Colon (tissue), 2 donors: Measurements from ENCODE around the gene SLC6A11.

Experiments
- FAIRE-seq: peaks from 2 replicates; lab custom pipeline; 2012; peaks lifted over from hg19 to GRCh38; lab: Jason Lieb, UNC
- donor health status: control.
- donor health status: control.

SLC6A11 gene

DNA sequence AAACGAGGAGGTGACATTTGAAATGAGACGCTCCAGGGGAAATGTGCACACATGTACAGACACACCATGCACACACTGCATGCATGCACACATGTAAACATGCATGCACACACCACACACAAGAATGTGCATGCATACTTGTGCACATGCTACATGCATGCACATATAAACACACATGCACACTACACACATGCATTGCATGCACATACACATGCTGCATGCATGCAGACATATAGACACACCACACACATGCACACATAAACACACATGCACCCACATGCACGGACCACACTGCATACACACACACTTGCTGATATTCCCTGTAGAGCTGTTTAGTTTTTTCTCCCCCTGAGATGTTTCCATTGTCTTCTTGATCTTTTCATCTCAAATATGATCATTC lies 138.7 kb downstream of the SLC6A11 start:
- FAIRE-seq: no peak

DNA sequence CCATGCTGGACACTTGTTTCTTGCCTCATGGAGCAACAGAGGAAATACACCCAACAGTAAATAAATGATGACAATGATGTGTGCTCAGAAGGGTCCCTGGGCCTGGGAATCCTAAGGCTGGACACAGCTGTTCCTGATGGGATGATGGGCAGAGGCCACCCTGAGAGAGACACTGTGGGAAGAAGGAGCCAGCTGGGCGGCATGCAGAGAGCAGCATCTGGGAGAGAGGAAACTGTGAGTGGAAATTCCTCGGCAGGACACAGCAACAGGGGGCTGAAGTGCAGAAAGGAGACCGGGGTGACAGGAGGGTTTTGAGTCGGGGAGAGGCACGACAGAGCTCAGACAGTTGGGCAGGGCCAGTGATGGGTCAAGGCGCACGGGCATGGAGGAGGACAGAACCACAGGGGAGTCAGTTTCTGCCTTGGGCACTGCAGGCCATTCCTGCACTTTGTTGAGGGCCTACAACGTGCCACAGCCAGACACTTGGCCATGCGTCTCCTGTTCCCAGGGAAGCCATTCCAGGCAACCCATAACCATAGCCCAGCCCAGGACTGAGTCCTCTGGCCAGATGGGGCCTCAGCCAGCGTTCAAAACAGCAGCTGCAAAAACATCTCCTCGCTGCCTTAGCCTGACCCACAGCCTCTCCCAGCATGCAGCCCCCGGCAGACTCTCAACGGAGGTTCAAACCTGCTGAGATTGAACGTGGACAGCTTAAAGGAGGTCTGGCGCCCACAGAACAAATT lies 139.9 kb downstream of the SLC6A11 start:
- no peak for FAIRE-seq

DNA sequence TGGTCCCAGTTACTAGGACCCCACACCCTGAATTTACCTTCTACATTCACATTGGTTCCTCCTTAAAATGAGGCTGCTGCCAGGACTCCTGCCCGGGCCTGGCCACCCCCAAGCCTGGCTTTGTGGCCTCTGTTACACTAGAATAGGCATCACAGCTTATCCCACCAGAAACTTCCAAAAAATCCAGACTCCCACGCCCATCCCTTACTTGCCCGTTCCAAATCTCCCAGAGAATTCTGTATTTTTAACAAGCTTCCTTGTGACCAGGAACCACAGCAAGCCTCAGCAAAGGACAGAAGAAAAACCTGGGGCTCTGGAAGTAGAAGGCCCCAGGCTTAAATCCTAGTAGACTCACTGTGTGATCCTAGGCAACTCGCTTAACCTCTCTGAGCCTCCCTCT lies 140.5 kb downstream of the SLC6A11 start:
- FAIRE-seq: no peak

DNA sequence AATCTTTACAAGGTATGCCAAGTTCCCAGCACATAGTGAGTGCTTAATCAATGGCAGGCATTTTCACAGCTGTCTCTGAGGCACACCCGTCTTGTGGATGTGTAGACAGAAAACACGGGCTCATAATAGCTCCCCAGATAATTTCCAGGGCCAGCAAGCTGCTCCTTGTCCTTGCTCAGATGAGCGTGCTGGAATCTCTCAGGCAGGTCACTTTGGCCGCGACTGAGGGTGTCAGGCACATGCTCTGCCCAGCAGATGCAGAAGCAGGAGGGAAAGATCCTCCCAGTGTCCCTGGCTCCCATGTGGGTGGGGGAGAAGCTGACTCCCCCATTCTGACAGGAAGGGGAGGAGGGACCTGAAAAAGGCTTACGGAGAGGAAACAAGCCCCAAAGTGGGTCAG lies 141.0 kb downstream of the SLC6A11 start:
- no peak for FAIRE-seq

DNA sequence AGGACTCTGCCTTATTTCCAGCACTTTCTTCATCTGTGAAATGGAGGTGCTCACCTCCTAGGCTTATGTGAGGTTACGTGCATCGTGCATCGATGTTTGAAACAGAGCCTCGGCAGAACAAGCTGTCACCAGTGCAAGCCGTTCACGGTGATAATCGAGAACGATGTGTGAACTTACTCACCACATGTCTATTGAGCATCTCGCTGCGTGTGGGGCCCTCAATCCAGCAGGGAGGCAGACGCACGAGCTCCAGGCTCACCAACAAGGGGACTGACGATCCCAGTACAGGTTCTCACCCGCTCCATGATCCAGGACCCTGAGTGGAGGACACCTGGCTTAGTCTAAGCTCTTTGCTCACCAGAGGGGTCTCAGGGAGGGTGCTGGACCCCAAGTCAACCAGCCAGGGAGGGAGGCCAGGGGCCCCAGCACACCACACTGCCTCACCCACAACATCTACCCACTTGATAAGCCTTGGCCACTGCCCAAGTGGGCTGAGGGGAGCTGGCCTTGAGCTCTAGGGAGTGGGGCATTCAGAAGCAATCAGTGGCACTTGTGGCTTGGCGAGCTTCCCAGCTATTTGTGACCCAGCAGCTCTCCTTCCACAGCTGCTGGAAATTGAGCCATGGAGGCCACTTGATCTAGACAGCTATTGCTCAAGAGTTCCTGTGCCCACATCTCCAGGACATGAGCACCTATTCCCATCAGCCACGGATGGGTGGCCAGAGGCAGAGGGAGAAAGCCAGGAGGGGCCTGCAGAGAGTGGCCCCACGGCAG lies 142.1 kb downstream of the SLC6A11 start:
- FAIRE-seq: no peak

DNA sequence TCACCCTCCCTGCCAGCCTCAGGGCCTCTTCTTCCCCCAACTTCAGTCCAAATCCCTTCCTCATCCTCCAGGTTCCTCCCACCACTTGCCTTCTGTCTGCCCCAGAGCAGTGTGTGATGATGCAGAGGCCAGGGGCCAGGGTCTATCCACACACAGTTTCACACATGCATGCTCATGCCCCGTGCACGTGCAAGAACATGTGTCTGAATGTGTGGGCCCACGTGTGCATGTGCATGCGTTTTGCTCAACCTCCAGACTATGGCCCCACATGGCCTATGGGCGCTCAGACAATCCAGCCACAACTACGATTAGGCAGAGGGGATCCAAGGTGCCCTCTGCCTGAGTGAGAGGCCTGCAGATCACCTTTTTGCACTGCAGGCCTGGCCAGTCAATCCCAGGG lies 144.2 kb downstream of the SLC6A11 start:
- no peak for FAIRE-seq

DNA sequence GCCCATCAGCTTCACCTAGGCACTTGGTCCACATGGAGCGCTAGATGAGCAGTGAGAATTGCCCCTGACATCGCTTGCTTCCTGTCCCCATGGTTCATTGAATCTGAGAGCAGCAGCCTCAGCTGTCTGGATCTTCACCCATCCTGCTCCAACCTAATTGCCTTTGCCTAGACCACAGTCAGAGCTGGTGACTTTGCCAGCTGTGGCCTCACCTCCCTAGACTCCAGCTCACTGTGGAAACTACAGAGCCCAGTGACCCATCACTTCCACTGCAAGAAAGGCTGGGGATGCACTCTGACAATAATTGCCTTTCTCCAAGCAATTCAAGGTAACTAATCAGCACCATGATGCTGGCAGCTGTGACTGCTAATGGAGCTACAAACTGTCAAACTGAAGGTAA lies 145.9 kb downstream of the SLC6A11 start:
- FAIRE-seq: no peak

DNA sequence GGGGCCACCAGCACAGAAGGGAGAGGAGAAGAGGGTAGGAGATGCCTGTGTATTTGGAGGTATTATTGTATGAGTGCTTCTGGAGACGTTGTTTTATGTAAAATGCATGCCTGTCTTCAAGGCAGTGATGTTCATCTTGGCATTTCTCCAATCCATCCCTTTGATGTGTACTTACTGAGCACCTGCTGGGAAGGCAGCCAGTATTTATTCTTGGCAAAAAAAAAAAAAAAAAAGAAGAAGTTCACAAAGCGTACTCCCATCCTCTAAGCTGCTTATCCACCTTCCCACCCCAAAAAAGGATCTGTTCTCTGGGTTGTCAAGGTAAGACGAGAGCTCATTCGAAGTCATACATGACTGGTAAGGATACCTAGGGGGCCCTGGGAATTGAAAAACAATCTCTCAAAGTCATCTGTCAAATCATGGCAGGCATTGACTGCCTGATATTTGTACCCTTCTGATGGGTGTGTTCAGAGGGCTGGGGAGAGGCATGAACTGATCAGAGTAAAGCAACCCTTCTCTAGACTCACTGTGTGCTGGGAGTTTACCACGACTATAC lies 146.5 kb downstream of the SLC6A11 start:
- FAIRE-seq: no peak

DNA sequence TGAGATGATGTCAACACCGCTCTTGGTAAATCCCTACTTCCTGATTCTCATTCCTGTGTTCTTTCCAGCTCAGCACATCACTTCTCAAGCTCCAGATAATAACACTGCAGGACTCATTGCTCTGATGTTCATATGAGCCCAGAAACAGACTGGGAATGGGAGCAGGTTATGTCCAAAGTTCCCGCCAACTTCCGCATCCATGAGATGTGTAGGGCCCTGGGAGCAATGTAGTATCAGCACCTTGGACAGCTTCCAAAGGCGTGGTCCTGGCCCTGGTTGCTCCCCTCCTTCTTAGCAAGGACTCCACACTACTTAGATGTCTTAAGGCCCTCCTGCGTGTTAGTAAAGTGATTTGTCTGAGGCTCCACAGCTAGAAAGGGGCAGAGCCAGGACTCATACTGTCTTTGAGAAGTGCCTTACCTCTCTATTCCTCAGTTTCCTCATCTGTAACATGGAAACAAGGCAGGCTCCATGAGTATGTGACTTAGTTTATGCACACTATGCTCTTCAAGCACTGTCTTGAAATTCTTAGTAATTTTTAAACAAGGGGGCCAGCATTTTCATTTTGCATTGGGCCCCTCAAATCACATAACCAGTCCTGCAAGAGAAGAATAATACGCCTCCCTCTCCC lies 148.6 kb downstream of the SLC6A11 start:
- FAIRE-seq: no peak

DNA sequence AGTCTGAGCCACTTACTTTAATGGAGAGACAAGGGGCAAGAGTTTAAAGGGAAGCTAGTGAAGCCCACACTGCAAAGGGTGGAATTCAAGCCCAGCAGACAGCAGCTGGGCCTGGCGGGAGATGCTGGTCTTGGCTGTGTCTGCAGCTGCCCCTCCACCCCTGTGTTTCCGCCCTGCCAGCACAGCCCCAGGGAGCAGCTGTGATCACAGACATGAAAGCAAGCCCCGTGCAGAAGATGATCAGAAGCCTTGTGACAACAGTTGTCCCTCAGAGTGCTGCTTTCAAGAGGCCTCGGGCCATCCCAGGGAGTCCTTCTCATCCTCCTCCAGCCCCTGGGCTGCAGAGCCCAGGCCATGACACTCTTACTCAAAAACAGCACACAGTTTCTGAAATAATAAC lies 152.4 kb downstream of the SLC6A11 start:
- no peak for FAIRE-seq

DNA sequence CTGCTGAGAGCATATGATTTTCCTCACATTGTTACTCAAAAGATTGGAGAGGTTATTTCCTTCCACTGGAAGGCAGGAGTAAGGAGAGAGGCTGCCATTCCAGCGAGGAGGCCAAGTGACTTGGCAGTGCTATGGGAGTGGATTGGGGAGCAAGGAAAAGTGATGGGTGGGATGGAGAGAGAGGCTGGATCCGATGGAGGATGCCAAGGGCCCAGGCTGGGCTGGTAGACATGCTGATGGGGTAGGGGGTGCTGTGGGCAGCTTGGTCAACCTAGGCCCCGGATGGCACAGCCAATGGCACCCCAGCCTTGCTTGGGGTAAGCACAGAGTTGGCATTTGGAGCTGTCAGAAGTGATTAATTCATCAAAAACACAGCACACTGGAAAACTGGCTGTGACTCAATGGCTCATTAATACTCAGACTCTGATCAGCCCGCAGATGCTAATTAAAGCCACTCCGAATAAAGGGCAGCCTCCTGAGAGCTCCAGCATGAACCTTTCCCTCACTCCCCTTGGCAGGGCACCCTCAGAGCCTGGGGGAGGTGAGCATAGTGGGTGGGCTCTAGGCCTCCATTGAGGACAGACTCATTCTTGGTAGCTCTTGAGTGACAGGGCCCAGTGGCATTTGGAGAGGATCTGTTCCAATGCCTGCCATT lies 154.4 kb downstream of the SLC6A11 start:
- FAIRE-seq: no peak

DNA sequence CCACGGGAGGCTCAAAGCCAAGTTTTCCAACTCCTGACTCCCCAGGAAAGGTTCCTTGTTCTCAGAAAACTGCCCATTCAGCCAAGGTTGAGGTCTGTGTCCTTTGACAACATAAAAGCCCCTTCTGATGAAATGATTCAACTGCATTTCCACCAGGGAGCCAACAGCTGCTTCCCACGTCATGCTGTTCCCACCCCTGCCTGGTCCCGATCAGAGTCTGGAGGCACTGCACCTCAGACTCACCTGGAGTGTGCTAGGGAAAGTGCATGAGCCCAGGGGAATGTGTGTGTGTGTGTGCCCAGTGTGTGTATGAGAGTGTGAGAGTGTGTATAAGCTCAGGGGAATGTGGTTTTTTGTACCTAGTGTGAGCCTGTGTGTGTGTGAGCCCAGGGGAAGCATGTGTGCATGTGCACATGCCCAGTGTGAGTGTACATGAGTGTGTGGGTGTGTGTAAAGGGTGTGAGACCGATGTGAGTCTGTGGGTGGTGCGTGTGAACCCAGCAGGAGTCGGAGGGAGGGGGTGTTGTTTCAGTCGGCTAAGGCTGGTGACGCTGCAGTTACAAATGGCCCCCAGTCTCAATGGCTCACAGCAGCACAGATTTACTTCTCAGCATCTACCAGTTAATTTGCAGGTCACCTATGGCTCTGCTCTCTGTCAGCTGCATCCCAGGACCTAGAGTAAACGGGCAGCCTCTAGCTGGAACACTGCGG lies 156.2 kb downstream of the SLC6A11 start:
- FAIRE-seq: no peak

DNA sequence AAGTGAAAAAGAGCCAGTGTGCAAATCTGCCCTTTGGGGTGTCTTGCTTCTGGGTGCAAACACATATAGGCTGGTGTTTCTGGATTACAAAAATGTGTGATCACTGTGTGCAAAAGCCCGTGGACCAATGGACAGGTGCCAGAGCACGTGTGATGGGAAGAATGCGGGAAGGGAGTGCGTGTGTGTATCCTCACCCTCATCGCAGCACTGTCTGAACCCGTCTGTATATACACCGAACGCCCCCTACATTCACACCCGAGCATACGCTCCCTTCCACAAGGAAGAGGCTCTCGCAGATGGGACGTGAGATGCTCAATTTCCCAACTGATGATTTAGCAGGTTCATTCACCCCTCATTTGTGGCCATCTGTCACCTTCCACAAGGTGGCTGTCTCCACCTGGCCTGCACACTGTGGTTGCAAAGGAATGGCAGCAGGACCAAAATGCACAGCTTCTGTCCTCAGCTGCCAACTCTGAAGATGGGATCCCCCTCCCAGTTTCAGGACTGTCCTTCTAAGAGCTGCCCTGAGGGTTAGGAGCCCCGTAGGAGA lies 157.1 kb downstream of the SLC6A11 start:
- FAIRE-seq: no peak

DNA sequence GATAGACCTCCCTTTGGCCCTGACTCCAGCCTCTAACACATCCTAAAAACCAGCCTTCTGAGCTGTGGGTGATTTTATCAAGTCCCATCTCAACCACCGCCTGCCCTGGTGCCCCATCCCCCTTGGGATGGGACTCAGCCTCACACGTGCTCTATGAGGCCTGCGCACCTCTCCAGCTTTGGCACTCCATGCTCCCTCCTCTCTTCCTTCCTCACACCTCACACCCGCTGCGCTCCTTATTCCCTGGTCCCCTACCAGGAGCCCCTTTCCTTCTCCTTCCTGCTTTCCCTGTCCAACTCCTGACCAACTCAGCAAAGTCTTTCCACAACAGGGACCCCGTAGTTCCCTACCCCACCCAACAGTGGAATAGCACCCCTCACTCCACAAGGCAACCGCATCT lies 158.1 kb downstream of the SLC6A11 start:
- FAIRE-seq: no peak

DNA sequence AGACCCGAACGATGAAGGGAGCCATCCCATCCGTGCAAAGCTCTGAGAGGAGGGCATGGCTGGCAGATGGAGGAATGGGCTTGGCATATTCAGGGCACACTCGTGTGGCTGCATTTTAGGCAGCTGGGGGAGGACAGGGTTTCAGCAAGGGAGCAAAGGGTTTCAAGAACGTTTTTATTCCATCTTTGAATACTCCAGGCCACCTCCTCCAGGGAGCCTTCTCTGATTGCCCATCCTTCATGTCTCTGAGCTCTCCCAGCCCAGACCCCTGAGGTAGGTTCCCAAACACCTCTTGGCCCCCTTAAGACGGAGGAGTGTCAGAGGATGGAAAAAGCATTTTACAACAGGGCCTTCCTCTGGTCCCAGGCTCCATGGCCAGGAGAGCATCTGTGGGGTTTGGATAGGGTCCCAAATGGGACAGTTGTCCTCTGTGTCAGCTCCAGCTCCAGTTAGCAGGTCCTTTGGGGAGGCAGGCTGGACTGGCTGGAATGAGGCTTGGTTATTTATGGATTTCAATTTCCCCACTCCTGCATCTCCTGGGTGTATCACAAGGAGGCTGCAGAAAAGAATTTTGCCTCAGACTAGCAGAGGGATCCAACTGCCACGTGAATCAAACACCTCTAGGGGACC lies 158.8 kb downstream of the SLC6A11 start:
- FAIRE-seq: no peak

DNA sequence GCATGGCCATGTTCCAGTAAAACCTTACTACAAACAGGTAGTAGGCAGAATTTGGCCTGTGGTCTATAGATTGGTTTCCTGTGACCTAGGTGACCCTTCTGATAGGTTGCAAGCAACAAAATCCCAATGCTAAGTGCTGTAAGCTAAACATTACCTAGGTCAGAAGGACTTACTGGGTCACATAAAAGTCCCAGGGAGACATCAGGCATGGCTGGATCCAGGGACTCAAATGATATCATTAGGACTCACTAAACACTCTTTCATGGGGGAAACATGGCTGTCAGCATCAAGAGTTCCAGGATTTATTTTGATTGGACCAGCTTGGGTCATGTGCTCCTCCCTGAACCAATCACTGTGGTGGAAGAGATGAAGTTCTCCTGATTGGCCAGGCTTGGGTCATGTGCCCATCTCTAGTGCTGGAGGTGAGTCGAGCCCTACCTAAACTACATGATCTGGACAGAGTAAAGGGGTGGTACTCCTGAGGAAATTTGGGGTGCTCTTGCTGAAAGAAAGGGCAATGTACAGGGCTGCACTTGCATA lies 159.7 kb downstream of the SLC6A11 start:
- FAIRE-seq: no peak

DNA sequence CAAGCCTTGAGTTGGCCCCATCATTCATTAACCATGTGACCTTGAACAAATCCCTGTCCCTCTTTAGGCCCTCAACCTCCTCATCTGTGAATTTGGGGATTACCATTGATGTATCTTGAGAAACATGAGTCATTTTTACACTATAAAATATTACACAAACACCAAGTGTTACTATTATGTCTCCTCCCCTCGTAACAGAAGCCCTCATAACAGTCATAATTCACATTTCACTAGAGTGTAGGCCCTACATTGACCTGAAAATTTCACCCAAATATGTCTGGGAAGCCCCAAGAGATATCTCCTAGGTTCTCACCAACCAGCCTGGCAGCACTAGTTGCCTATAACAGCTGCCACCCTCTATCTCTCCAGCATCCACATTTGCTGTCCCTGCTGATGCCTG lies 160.7 kb downstream of the SLC6A11 start:
- FAIRE-seq: no peak

DNA sequence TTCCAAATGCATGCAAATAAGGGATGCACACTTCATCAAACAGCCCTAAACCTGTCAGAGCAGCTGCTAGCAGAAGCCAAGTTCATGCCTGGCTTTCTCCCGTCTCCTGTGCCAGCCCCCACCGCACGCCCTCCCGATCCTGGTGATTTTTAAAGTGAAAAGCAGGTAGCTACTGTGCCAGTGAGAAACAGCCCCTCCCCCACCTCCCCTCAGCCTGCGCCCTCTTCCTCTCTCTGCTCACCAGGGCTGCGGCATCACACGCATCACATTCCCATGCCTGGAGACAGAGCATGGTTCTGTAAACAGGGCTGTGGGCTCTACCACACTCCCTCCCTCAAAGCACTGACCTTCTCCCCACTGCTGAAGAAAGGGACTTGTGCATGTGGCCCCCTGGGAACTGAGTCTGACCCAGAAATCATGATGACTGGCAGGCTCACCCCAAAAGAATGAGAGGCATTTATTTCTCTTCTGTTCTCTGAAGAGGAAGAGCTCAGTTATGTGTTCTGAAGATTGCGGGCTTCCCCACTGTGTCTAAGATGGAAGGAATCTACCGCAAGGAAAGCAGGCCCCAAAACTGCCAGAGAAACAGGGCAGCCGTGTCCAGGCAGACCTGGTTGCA lies 162.0 kb downstream of the SLC6A11 start:
- FAIRE-seq: no peak

DNA sequence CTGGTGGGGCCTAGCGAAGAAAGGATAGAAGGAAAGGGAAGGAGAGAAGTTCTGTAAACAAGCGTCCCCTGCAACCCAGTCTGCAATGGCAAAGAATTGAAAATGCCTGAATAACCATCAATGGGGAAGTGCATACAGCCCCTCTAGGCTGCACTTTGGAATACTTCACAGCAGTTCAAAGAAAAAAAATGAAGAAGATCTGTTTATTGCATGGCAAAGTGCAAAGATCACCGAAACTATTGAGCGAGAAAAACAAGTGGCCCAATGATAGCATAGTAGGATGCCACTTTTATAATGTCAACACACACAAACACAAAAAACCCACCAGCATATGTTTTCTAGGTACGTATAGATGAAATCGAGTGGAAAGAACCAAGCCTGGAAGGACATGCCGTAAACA lies 162.9 kb downstream of the SLC6A11 start:
- FAIRE-seq: no peak

DNA sequence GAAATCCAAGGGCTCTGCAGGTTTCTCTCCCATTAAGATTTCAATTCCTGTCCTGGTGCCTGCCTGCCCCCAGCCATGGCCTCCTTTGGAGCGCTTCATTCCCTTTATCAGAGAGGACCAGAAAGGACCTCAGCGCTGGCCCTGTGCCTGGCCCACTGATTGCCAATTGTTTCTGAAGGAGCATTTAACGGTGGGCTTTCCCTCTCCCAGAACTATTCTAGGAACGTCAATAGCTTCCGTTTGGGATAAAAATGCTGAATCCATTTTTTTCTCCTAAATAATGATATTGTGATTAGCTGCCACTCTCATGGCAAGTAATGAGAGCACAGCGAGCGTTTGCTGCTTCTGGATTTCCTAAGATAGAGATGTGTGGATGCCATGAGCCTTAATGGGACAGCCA lies 164.3 kb downstream of the SLC6A11 start:
- FAIRE-seq: no peak
